GM18499 (cell line): ENCODE results near the gene ELAC1.
"Not testable (repeated sequence)": the region's sequence is repeated elsewhere in the genome, so short reads cannot be mapped to it uniquely, and the experiment has no call there.

ENCODE experiments used
- ATAC-seq: cut with Tn5 transposase; IDR thresholded peaks from one replicate; pipeline ENCODE4 v1.9.1; 2021; ENCODE audit warnings: moderate number of reproducible peaks; ENCODE audit not compliant: insufficient read depth, unreplicated experiment

Gene ELAC1

DNA sequence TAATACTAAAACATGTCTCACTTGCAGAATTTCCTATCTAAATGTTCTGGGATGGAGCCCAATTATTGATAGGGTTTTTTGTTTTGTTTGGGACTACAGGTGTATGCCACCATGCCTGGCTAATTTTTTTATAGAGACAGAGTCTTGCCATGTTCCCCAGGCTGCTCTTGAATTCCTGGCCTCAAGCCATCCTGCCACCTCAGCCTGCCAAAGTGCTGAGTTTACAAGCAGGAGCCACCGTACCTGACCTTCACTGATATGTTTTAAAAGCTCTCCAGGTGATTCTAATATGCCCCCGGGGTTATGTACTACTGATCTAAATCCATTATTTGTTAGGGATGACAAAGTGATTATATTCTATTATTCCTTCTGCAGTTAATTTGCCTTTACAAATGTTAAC lies 2.2 kb downstream of the ELAC1 start:
- ATAC-seq: no peak

DNA sequence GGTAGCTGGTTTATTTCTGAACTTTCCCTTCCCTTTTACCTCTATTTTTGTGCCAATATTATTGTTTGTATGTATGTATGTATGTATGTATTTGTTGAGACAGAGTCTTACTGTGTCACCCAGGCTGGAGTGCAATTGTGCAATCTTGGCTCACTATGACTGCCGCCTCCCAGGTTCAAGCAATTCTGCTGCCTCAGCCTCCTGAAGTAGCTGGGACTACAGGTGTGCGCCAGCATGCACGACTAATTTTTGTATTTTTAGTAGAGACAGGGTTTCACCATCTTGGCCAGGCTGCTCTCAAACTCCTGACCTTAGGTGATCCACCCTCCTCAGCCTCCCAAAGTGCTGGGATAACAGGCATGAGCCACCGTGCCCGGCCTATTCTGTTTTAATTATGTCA lies 4.6 kb downstream of the ELAC1 start:
- not testable (repeated sequence) for ATAC-seq

GRCh38 chr18:50973367-50974126 lies 5.7 kb downstream of the ELAC1 start:
- ATAC-seq: no peak

DNA sequence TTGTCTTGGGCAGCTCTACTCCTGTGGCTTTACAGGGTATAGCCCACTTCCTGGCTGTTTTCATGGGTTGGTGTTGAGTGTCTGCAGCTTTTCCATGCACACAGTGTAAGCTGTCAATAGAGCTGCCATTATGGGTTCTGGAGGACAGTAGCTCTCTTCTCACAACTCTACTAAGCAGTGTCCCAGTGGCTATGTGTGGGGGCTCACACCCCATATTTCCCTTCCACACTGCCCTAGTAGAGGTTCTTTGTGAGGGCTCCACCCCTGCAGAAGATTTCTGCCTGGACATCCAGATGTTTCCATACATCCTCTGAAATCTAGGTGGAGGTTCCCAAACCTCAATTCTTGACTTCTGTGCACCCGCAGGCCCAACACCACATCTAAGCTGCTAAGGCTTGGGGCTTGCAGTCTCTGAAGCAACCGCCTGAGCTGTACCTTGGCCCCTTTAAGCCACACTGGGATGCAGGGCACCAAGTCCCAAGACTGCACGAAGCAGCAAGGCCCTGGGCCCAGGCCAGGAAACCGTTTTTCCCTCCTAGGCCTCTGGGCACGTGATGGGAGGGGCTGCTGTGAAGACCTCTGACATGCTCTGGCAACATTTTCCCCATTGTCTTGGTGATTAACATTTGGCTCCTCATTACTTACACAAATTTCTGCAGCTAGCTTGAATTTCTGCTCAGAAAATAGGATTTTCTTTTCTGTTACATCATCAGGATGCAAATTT lies 9.4 kb downstream of the ELAC1 start:
- no peak for ATAC-seq

- no peak for ATAC-seq
Observed at GRCh38 chr18:50981381-50981780, 13.5 kb downstream of the ELAC1 start.

GRCh38 chr18:50982086-50982801 lies 14.4 kb downstream of the ELAC1 start:
- ATAC-seq: no peak

GRCh38 chr18:50982802-50983179 lies 15.0 kb downstream of the ELAC1 start:
- ATAC-seq: no peak

- no peak for ATAC-seq
Observed at GRCh38 chr18:50986360-50987087, 18.7 kb downstream of the ELAC1 start.

- no peak for ATAC-seq
Observed at GRCh38 chr18:50987261-50987660, 19.4 kb downstream of the ELAC1 start.

- ATAC-seq: no peak
Observed at GRCh38 chr18:50989711-50990110, 21.9 kb downstream of the ELAC1 start.

DNA sequence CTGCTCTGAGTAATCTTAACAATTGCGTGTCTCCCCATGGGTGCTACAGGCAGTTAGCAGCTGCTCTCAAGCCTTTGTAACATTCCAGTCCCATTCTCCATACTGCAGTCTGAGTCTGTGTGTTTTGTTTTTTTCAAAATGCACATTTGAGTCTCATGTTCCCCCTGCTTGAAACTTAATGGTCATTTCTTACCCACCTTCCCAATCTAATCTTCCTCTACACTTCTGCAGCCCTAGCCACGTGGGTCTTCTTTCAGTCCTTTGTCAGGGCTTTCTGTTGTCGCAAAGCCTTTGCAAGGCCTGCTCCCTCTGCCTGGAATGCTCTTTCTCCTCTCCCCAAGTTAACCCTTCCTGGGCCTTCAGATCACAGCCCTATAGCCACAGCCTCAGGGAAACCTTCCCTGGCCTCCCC lies 24.5 kb downstream of the ELAC1 start:
- no peak for ATAC-seq

DNA sequence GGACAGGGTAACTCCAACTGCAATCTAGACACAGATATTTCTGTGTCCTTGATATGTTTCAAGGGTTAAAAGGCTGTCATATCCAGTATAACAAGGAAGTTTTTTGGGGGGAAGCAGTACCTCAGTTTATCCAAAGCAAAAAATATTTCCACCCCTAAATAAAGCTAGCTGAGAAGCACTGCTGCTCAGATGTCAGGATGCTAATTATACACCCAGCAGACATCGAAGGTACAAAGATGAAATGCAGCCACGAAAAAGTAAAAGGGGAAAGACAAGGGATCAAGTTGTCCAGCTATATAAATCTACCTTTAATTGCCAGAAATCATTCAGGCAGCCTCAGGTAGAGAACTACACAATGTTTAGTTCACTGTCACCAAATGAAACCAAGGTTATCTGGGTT lies 26.2 kb downstream of the ELAC1 start:
- no peak for ATAC-seq

DNA sequence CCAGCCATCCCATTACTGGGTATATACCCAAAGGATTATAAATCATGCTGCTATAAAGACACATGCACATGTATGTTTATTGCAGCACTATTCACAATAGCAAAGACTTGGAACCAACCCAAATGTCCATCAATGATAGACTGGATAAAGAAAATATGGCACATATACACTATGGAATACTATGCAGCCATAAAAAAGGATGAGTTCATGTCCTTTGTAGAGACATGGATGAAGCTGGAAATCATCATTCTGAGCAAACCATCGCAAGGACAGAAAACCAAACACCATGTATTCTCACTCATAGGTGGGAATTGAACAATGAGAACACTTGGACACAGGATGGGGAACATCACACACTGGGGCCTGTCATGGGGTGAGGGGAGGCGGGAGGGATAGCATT lies 35.3 kb downstream of the ELAC1 start:
- not testable (repeated sequence) for ATAC-seq

DNA sequence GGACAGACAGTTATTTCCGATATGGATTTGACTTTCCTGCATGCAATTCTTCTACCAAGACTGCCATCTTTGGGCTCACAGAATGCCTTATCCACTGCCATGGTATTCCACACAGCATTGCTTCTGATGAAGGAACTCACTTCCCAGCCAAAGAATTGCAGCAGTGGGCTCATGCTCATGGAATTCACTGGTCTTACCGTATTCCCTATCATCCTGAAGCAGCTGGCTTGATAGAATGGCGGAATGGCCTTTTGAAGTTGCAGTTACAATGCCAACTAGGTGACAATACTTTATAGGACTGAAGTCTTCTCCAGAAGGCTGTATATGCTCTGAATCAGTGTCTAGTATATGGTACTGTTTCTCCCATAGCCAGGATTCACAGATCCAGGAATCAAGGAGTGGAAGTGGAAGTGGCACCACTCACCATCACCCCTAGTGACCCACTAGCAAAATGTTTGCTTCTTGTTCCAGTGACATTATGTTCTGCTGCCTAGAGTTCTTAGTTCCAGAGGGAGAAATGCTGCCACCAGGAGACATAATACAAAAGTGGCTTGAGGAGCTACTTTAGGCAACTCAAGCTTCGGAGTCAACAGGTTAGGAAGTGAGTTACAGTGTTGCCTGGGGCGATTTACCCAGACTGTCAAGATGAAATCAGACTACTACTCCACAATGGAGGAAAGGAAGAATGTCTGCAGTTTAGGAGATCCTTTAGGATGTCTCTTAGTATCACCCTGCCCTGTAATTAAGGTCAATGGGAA lies 38.4 kb downstream of the ELAC1 start:
- ATAC-seq: no peak

GRCh38 chr18:51006948-51007789 lies 39.3 kb downstream of the ELAC1 start:
- no peak for ATAC-seq

- no peak for ATAC-seq
Observed at GRCh38 chr18:51007790-51008139, 39.9 kb downstream of the ELAC1 start.

GRCh38 chr18:51009072-51009471 lies 41.2 kb downstream of the ELAC1 start:
- ATAC-seq: no peak

DNA sequence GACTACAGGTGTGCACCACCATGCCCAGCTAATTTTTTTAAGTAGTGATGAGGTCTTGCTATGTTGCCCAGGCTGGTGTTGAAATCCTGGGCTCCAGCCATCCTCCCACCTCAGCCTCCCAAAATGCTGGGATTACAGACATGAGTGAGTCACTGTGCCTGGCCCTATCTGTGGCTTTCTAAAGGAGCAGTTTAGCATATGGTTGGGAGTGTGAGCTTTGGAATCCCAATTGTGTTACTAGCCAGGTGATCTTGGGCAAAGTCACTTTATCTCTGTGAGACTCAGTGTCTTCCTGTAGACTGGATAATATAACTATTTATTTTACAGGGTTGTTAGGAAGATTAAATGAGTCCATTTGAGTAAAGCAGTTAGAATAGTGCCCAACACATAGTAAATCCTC lies 42.4 kb downstream of the ELAC1 start:
- no peak for ATAC-seq

GRCh38 chr18:51011709-51012108 lies 43.9 kb downstream of the ELAC1 start:
- ATAC-seq: no peak
